Pancreas (tissue), 10 donors: ENCODE measurements around the gene PAM. TPM values are rescaled to one million over a fixed set of nuclear protein-coding genes. Genes with fewer than 3 reads are reported as not detected.

ENCODE experiments used
- ATAC-seq, 4 donors: fragments of 200-7000 bp; cut with Tn5 transposase; one replicate each; pipeline versions ENCODE4 v1.8.0 to v1.9.1; 2020; ENCODE audit warnings: mild to moderate bottlenecking in 4 of 4, moderate library complexity in 4 of 4
- DNase-seq, 6 donors: peaks; one replicate each; pipeline ENCODE4 v3.0.0-alpha.2; 2020
- FAIRE-seq: peaks from 2 replicates; lab custom pipeline; 2012; peaks lifted over from hg19 to GRCh38; lab: Jason Lieb, UNC
- H3K27ac ChIP-seq, 4 donors: fragments of 200-600 bp; sonication (generic); 1 replicate in 3 of 4; 2 replicates in 1 of 4; pipeline versions ENCODE4 v1.5.0 to v1.8.0; 2020
- H3K27me3 ChIP-seq, 4 donors: fragments of 200-600 bp; one replicate each; pipeline ENCODE4 v1.8.0; 2021
- H3K36me3 ChIP-seq, 3 donors: fragments of 200-600 bp; sonication (generic) in 1 of 3; one replicate each; pipeline versions ENCODE4 v1.5.0 to v1.8.0; 2020 to 2021
- H3K4me1 ChIP-seq, 3 donors: fragments of 200-600 bp; one replicate each; pipeline ENCODE4 v1.8.0; 2021
- H3K4me3 ChIP-seq, 4 donors: fragments of 200-600 bp; sonication (generic) in 2 of 4; one replicate each; pipeline versions ENCODE4 v1.5.0 to v1.8.0; 2020 to 2021
- H3K9me3 ChIP-seq, 4 donors: fragments of 200-600 bp; one replicate each; pipeline ENCODE4 v1.8.0; 2021
- WGBS, 2 donors: extraction: QIAGEN DNeasy Blood & Tissue Kit; methylation state at CpG; one replicate each; pipeline ENCODE4 v1.1.7; 2013; 5-methylcytosine and 5-hydroxymethylcytosine counted together
- intact Hi-C, 3 donors: fragments of 100-400 bp; cut with DNase I; formaldehyde crosslinking; loops; one replicate each; pipeline versions ENCODE4 v1.11.1 to v1.14.2; 2022
- polyA plus RNA-seq, 2 donors: library from polyadenylated mRNA; stranded (reverse); fragments of 200-250 nt; gene quantifications; one replicate each; pipeline ENCODE4 v1.2.3, GENCODE V29; 2013
- total RNA-seq, 6 donors: library from RNA; stranded (reverse); fragmentation: NEBNext Ultra II Directional in 4 of 6; extraction: Animal tissue kit (Norgen Biotek cat#: 25700) in 4 of 6; gene quantifications; one replicate each; pipeline versions ENCODE4 v1.2.1 to v1.2.4, GENCODE V29; 2021 to 2023
- TF ChIP-seq, protein P1 (sequence below), 4 donors: fragments of 200-600 bp; sonication (generic) in 3 of 4; IDR thresholded peaks; one replicate each; pipeline versions ENCODE4 v1.5.0 to v1.8.0; 2021; ENCODE audit warnings: antibody characterized with exemption in 4 of 4
- donor health status: healthy with polysubstance abuse.
- donor health status: DM: no; HTN: no; CAD: no; lungs with moderate emphysema.
- donor health status: DM: no; HTN: no; CAD: no.
- donor health status: control.
- donor health status: control.
- donor health status: Bipolar disorder and iron deficiency.
- donor health status: DM: yes; HTN: yes; CAD: no.
- donor health status: DM: no; HTN: no; CAD: no.
- donor health status: DM: no; HTN: no; CAD: no.
- donor health status: DM: yes; HTN: yes; CAD: no.

PAM gene
- total and polyA plus RNA-seq, 8 donors, result 47.0 to 242 (median 85.8) TPM

DNA sequence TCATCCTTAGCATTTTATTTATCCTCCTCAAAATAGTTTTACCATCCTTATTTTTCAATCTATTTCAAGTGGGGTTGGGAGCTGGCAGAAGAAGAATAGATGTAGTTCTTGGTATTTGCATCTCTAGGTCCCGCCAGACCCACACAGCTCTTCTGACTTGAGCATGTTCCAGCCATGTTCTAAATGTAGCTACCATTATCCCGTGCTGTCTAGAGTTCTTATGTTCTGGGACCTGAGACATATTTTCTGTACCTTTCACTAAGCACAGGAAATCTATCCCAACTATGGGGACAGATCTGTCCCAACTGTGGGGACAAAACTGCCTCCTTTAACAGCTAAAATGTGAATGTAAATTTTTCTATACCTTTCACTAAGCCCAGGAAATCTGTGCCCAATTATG lies 32.0 kb downstream of the PAM start:
- H3K4me1 ChIP-seq, result peaks cover 0 to 2% (median 0%) of the 10 kb centered on the region in 3 donors
- intact Hi-C loops, result no loop called here
- DNase-seq (no peak), ATAC-seq (no peak), FAIRE-seq (no peak)
- WGBS, 2 donors, result 93 to 100% methylated on average over 2 of the region's 2 CpGs
- H3K27me3 ChIP-seq, result no peaks in the 10 kb centered on the region
- no peak overlapping the region for H3K27ac ChIP-seq
- no peak overlapping the region for H3K4me3 ChIP-seq
- H3K36me3 ChIP-seq, result no peaks in the 10 kb centered on the region
- TF ChIP-seq, protein P1, sequence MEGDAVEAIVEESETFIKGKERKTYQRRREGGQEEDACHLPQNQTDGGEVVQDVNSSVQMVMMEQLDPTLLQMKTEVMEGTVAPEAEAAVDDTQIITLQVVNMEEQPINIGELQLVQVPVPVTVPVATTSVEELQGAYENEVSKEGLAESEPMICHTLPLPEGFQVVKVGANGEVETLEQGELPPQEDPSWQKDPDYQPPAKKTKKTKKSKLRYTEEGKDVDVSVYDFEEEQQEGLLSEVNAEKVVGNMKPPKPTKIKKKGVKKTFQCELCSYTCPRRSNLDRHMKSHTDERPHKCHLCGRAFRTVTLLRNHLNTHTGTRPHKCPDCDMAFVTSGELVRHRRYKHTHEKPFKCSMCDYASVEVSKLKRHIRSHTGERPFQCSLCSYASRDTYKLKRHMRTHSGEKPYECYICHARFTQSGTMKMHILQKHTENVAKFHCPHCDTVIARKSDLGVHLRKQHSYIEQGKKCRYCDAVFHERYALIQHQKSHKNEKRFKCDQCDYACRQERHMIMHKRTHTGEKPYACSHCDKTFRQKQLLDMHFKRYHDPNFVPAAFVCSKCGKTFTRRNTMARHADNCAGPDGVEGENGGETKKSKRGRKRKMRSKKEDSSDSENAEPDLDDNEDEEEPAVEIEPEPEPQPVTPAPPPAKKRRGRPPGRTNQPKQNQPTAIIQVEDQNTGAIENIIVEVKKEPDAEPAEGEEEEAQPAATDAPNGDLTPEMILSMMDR (IDR thresholded peaks at IDR 0.05), result no peak
- no peaks in the 10 kb centered on the region for H3K9me3 ChIP-seq

- intact Hi-C loops, result no loop called here
- H3K27me3 ChIP-seq, result no peaks in the 10 kb centered on the region
- H3K36me3 ChIP-seq, result no peaks in the 10 kb centered on the region
- no peak for FAIRE-seq
- WGBS, 2 donors, result 92 to 93% methylated on average over 2 of the region's 2 CpGs
- DNase-seq, result no peak
- H3K27ac ChIP-seq, result no peak overlapping the region
- H3K4me3 ChIP-seq, result no peak overlapping the region
- H3K9me3 ChIP-seq, result no peaks in the 10 kb centered on the region
- H3K4me1 ChIP-seq, result no peaks in the 10 kb centered on the region
- TF ChIP-seq, protein P1 (IDR thresholded peaks at IDR 0.05), result no peak
- no peak for ATAC-seq
These were observed 33.7 kb downstream of the PAM start for GRCh38 chr5:102788788-102789187.

- Histone ChIP-seq H3K36me3 (no peaks in the 10 kb centered on the region), H3K27ac (no peak overlapping the region), H3K4me3 (no peak overlapping the region), H3K27me3 (no peaks in the 10 kb centered on the region), H3K4me1 (peaks cover 0 to 4% (median 0%) of the 10 kb centered on the region in 3 donors), H3K9me3 (no peaks in the 10 kb centered on the region)
- DNase-seq, result no peak
- TF ChIP-seq, protein P1 (IDR thresholded peaks at IDR 0.05), result no peak
- 87 to 92% methylated on average over 4 of the region's 4 CpGs for WGBS, 2 donors
- no peak for FAIRE-seq
- intact Hi-C loops, result no loop called here
- no peak for ATAC-seq
These were observed 34.4 kb downstream of the PAM start for GRCh38 chr5:102789469-102789868.

- no peaks in the 10 kb centered on the region for H3K9me3 ChIP-seq
- no peak for FAIRE-seq
These were observed 35.6 kb downstream of the PAM start for GRCh38 chr5:102790748-102791147.

GRCh38 chr5:102792705-102793104 lies 37.6 kb downstream of the PAM start:
- FAIRE-seq (no peak), ATAC-seq (peak; percentile 58 to 84 (median 71)), DNase-seq (no peak)
- Histone ChIP-seq H3K27ac (no peak overlapping the region), H3K36me3 (no peaks in the 10 kb centered on the region), H3K4me3 (no peak overlapping the region), H3K27me3 (no peaks in the 10 kb centered on the region), H3K9me3 (no peaks in the 10 kb centered on the region), H3K4me1 (peaks cover 0 to 7% (median 0%) of the 10 kb centered on the region in 3 donors)
- intact Hi-C loops, result no loop called here
- WGBS, 2 donors, result 42 to 45% methylated on average over 1 of the region's 1 CpG
- TF ChIP-seq, protein P1 (IDR thresholded peaks at IDR 0.05), result peak in 1 of 4 donors; percentile 12

More at GRCh38 chr5:102790748-102791147, 35.6 kb downstream of the PAM start:
- DNase-seq (no peak), ATAC-seq (no peak)
- peaks cover 0 to 7% (median 0%) of the 10 kb centered on the region in 3 donors for H3K4me1 ChIP-seq
- TF ChIP-seq, protein P1 (IDR thresholded peaks at IDR 0.05), result no peak
- H3K27ac ChIP-seq, result no peak overlapping the region
- H3K27me3 ChIP-seq, result no peaks in the 10 kb centered on the region
- intact Hi-C loops, result no loop called here
- H3K4me3 ChIP-seq, result no peak overlapping the region
- H3K36me3 ChIP-seq, result no peaks in the 10 kb centered on the region
